WTC11 (cell line): ENCODE results near the gene ANXA8L1. TPM values are rescaled to one million over a fixed set of nuclear protein-coding genes. Genes with fewer than 3 reads are reported as not detected.

ENCODE experiments used
- ATAC-seq: fragments of 200-7000 bp; cut with Tn5 transposase; 2 replicates; pipeline ENCODE4 v1.10.0; 2021; ENCODE audit warnings: mild to moderate bottlenecking, moderate library complexity
- CTCF ChIA-PET: fragments of 300-600 bp; sonication (Branson Sonifier 250); formaldehyde crosslinking; loops from one replicate; lab custom pipeline; 2021; ENCODE audit warnings: antibody characterized with exemption; lab: Charles Lee
- POLR2A ChIA-PET: fragments of 350-600 bp; sonication (Branson Sonifier 250); formaldehyde crosslinking; loops from one replicate; lab custom pipeline; 2021; ENCODE audit warnings: antibody characterized with exemption; lab: Charles Lee
- DNase-seq: peaks from one replicate; pipeline ENCODE4 v3.0.0; 2021; ENCODE audit warnings: low spot score
- H3K27ac Mint-ChIP-seq: 2 replicates; pipeline ENCODE4 v1.8.0; 2021; ENCODE audit warnings: mixed read lengths
- H3K27me3 Mint-ChIP-seq: 2 replicates; pipeline ENCODE4 v1.8.0; 2021; ENCODE audit warnings: low read depth, mild to moderate bottlenecking, moderate library complexity, mixed read lengths
- H3K36me3 Mint-ChIP-seq: 2 replicates; pipeline ENCODE4 v1.8.0; 2021; ENCODE audit warnings: mixed read lengths
- H3K4me1 Mint-ChIP-seq: 2 replicates; pipeline ENCODE4 v1.8.0; 2022; ENCODE audit warnings: mixed read lengths
- H3K4me3 Mint-ChIP-seq: 2 replicates; pipeline ENCODE4 v1.8.0; 2021; ENCODE audit warnings: mild to moderate bottlenecking, moderate library complexity, mixed read lengths
- H3K9me3 Mint-ChIP-seq: 2 replicates; pipeline ENCODE4 v1.8.0; 2021; ENCODE audit warnings: mixed read lengths
- CREB1 ChIP-seq: sonication (generic); formaldehyde crosslinking; IDR thresholded peaks from 2 replicates; pipeline ENCODE4 v1.8.0; 2023; ENCODE audit warnings: mild to moderate bottlenecking, missing genetic modification reagents
- CREM ChIP-seq: sonication (generic); formaldehyde crosslinking; IDR thresholded peaks from 2 replicates; pipeline ENCODE4 v1.8.1; 2022; ENCODE audit warnings: mild to moderate bottlenecking, missing genetic modification reagents, moderate library complexity
- ELF4 ChIP-seq: sonication (generic); formaldehyde crosslinking; IDR thresholded peaks from 2 replicates; pipeline ENCODE4 v1.8.1; 2022; ENCODE audit warnings: low read depth, mild to moderate bottlenecking, moderate library complexity, missing genetic modification reagents
- GTF2I ChIP-seq: fragments of 250-450 bp; sonication (Bioruptor Pico); conservative IDR thresholded peaks from 2 replicates; pipeline ENCODE4 v1.4.0; 2021; ENCODE audit warnings: mild to moderate bottlenecking
- NFATC4 ChIP-seq: fragments of 250-450 bp; sonication (Bioruptor Pico); IDR thresholded peaks from 2 replicates; pipeline ENCODE4 v1.9.0; 2021; ENCODE audit warnings: mild to moderate bottlenecking
- NR2C2 ChIP-seq: sonication (generic); formaldehyde crosslinking; IDR thresholded peaks from 2 replicates; pipeline ENCODE4 v1.8.0; 2022; ENCODE audit warnings: mild to moderate bottlenecking, missing genetic modification reagents
- NR3C1 ChIP-seq: sonication (generic); formaldehyde crosslinking; conservative IDR thresholded peaks from 2 replicates; pipeline ENCODE4 v1.8.1; 2023; ENCODE audit warnings: low read depth, mild to moderate bottlenecking, missing genetic modification reagents
- PRRX2 ChIP-seq: fragments of 250-450 bp; sonication (Bioruptor Pico); IDR thresholded peaks from 2 replicates; pipeline ENCODE4 v1.8.0; 2021; ENCODE audit warnings: mild to moderate bottlenecking
- RORB ChIP-seq: fragments of 250-450 bp; sonication (Bioruptor Pico); IDR thresholded peaks from 2 replicates; pipeline ENCODE4 v1.9.0; 2021; ENCODE audit warnings: mild to moderate bottlenecking
- TEAD4 ChIP-seq: sonication (generic); formaldehyde crosslinking; IDR thresholded peaks from 2 replicates; pipeline ENCODE4 v1.8.0; 2022; ENCODE audit warnings: mild to moderate bottlenecking, missing genetic modification reagents
- ZBTB43 ChIP-seq: sonication (generic); formaldehyde crosslinking; IDR thresholded peaks from 2 replicates; pipeline ENCODE4 v1.8.1; 2023; ENCODE audit warnings: mild to moderate bottlenecking, missing genetic modification reagents
- ZNF121 ChIP-seq: sonication (generic); formaldehyde crosslinking; IDR thresholded peaks from 2 replicates; pipeline ENCODE4 v1.8.0; 2023; ENCODE audit warnings: missing genetic modification reagents
- ZNF138 ChIP-seq: sonication (generic); formaldehyde crosslinking; conservative IDR thresholded peaks from 2 replicates; pipeline ENCODE4 v1.8.1; 2022; ENCODE audit warnings: mild to moderate bottlenecking, moderate library complexity, missing genetic modification reagents
- ZNF532 ChIP-seq: fragments of 250-450 bp; sonication (Bioruptor Pico); IDR thresholded peaks from 2 replicates; pipeline ENCODE4 v1.9.0; 2021; ENCODE audit warnings: mild to moderate bottlenecking, borderline replicate concordance
- total RNA-seq: library from RNA; stranded (reverse); gene quantifications from 3 replicates; pipeline ENCODE4 v1.2.3, GENCODE V29; 2021
- TF ChIP-seq, protein P1 (sequence below): sonication (generic); formaldehyde crosslinking; IDR thresholded peaks from 2 replicates; pipeline ENCODE4 v1.8.0; 2022; ENCODE audit warnings: mild to moderate bottlenecking, missing genetic modification reagents
- TF ChIP-seq, protein P2 (sequence below): sonication (generic); formaldehyde crosslinking; conservative IDR thresholded peaks from 2 replicates; pipeline ENCODE4 v1.8.1; 2022; ENCODE audit warnings: mild to moderate bottlenecking, missing genetic modification reagents
- TF ChIP-seq, protein P3 (sequence below): sonication (generic); formaldehyde crosslinking; IDR thresholded peaks from 2 replicates; pipeline ENCODE4 v1.8.0; 2023; ENCODE audit warnings: missing genetic modification reagents, mild to moderate bottlenecking, borderline replicate concordance

Gene ANXA8L1
- total RNA-seq, 1 experiment from 2014 or later, result not detected

DNA sequence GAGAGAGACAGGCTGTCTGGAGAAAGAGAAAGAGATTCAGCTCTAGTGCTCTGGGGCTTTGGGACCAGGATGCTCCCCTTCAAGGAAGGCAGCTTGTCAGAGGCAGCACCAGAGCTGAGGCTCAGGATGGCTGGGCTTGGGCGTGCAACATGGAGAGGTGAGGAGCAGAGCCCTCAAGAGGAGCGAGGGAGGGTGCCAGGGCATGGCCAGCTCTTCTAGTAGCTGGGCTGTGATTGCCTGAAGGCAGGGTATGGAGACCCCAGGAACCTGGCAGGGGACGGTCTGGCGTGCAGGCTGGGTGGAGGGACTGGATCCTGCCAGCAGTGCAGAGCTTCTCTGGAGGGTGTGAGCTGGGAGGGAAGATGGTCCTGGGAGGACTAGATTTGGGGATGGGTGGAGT is 48.6 kb upstream of the ANXA8L1 start:
- ATAC-seq (no peak), DNase-seq (no peak)
- Mint-ChIP-seq H3K27me3 (no peaks in the 10 kb centered on the region; the same call in 1 of the 2 replicates), H3K4me1 (peaks cover 15% of the 10 kb centered on the region), H3K4me3 (no peak overlapping the region), H3K36me3 (no peaks in the 10 kb centered on the region), H3K27ac (peak overlapping the region; percentile 22; the same call in 1 of the 2 replicates), H3K9me3 (no peaks in the 10 kb centered on the region)
- ChIA-PET POLR2A (no interaction called here), CTCF (no interaction called here)
- TF ChIP-seq CREB1 (CRISPR knock-in tag), result no peak

GRCh38 chr10:46327685-46328084 is 47.9 kb upstream of the ANXA8L1 start:
- H3K4me3 Mint-ChIP-seq, result no peak overlapping the region
- no peak for ATAC-seq
- POLR2A ChIA-PET, result no interaction called here
- H3K9me3 Mint-ChIP-seq, result no peaks in the 10 kb centered on the region
- no peak for DNase-seq
- H3K27ac Mint-ChIP-seq, result no peak overlapping the region
- CTCF ChIA-PET, result no interaction called here
- H3K4me1 Mint-ChIP-seq, result peaks cover 15% of the 10 kb centered on the region
- H3K27me3 Mint-ChIP-seq, result no peaks in the 10 kb centered on the region; the same call in 1 of the 2 replicates
- TF ChIP-seq ZNF138 (CRISPR knock-in tag), result no peak
- no peak for TF ChIP-seq NR2C2 (CRISPR knock-in tag)
- no peak for TF ChIP-seq PRRX2
- TF ChIP-seq, all 79 proteins: peak for 0
- no peaks in the 10 kb centered on the region for H3K36me3 Mint-ChIP-seq

- no peaks in the 10 kb centered on the region; the same call in 1 of the 2 replicates for H3K27me3 Mint-ChIP-seq
- ATAC-seq, result no peak
- H3K9me3 Mint-ChIP-seq, result no peaks in the 10 kb centered on the region
- POLR2A ChIA-PET, result no interaction called here
- TF ChIP-seq CREM (CRISPR knock-in tag) (no peak), TEAD4 (CRISPR knock-in tag) (no peak)
- H3K4me3 Mint-ChIP-seq, result no peak overlapping the region
- no peak for DNase-seq
- peaks cover 11% of the 10 kb centered on the region for H3K4me1 Mint-ChIP-seq
- H3K36me3 Mint-ChIP-seq, result no peaks in the 10 kb centered on the region
- CTCF ChIA-PET, result interaction anchor here (1.4 kb wide), 1 partner anchor 100 kb away, joined by 4 read pairs; no protein-coding TSS in a partner anchor
- no peak overlapping the region for H3K27ac Mint-ChIP-seq
Observed at GRCh38 chr10:46328853-46329689, 46.5 kb upstream of the ANXA8L1 start.

GRCh38 chr10:46329690-46330016 is 45.9 kb upstream of the ANXA8L1 start:
- no peak for DNase-seq
- TF ChIP-seq NR3C1 (CRISPR knock-in tag) (no peak), RORB (no peak), ELF4 (CRISPR knock-in tag) (no peak), ZNF532 (CRISPR knock-in tag) (no peak), NR2C2 (CRISPR knock-in tag) (no peak), ZBTB43 (CRISPR knock-in tag) (no peak), ZNF121 (CRISPR knock-in tag) (no peak), GTF2I (CRISPR knock-in tag) (no peak), NFATC4 (CRISPR knock-in tag) (no peak)
- TF ChIP-seq, protein P1, sequence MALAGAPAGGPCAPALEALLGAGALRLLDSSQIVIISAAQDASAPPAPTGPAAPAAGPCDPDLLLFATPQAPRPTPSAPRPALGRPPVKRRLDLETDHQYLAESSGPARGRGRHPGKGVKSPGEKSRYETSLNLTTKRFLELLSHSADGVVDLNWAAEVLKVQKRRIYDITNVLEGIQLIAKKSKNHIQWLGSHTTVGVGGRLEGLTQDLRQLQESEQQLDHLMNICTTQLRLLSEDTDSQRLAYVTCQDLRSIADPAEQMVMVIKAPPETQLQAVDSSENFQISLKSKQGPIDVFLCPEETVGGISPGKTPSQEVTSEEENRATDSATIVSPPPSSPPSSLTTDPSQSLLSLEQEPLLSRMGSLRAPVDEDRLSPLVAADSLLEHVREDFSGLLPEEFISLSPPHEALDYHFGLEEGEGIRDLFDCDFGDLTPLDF (CRISPR knock-in tag), result no peak
- TF ChIP-seq, protein P2, sequence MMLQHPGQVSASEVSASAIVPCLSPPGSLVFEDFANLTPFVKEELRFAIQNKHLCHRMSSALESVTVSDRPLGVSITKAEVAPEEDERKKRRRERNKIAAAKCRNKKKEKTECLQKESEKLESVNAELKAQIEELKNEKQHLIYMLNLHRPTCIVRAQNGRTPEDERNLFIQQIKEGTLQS (CRISPR knock-in tag), result no peak
- TF ChIP-seq, protein P3, sequence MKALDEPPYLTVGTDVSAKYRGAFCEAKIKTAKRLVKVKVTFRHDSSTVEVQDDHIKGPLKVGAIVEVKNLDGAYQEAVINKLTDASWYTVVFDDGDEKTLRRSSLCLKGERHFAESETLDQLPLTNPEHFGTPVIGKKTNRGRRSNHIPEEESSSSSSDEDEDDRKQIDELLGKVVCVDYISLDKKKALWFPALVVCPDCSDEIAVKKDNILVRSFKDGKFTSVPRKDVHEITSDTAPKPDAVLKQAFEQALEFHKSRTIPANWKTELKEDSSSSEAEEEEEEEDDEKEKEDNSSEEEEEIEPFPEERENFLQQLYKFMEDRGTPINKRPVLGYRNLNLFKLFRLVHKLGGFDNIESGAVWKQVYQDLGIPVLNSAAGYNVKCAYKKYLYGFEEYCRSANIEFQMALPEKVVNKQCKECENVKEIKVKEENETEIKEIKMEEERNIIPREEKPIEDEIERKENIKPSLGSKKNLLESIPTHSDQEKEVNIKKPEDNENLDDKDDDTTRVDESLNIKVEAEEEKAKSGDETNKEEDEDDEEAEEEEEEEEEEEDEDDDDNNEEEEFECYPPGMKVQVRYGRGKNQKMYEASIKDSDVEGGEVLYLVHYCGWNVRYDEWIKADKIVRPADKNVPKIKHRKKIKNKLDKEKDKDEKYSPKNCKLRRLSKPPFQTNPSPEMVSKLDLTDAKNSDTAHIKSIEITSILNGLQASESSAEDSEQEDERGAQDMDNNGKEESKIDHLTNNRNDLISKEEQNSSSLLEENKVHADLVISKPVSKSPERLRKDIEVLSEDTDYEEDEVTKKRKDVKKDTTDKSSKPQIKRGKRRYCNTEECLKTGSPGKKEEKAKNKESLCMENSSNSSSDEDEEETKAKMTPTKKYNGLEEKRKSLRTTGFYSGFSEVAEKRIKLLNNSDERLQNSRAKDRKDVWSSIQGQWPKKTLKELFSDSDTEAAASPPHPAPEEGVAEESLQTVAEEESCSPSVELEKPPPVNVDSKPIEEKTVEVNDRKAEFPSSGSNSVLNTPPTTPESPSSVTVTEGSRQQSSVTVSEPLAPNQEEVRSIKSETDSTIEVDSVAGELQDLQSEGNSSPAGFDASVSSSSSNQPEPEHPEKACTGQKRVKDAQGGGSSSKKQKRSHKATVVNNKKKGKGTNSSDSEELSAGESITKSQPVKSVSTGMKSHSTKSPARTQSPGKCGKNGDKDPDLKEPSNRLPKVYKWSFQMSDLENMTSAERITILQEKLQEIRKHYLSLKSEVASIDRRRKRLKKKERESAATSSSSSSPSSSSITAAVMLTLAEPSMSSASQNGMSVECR (CRISPR knock-in tag), result no peak

More at GRCh38 chr10:46329690-46330016, 45.9 kb upstream of the ANXA8L1 start:
- no peak overlapping the region for H3K27ac Mint-ChIP-seq
- H3K36me3 Mint-ChIP-seq, result no peaks in the 10 kb centered on the region
- H3K4me3 Mint-ChIP-seq, result no peak overlapping the region
- H3K27me3 Mint-ChIP-seq, result no peaks in the 10 kb centered on the region; the same call in 1 of the 2 replicates
- peak; percentile 73 for ATAC-seq
- ChIA-PET CTCF (interaction anchor here (1.4 kb wide), 1 partner anchor 100 kb away, joined by 4 read pairs; no protein-coding TSS in a partner anchor), POLR2A (no interaction called here)
- peaks cover 11% of the 10 kb centered on the region for H3K4me1 Mint-ChIP-seq
- no peaks in the 10 kb centered on the region for H3K9me3 Mint-ChIP-seq
